ENCODE data around the gene FNDC10. TPM values are rescaled to one million over a fixed set of nuclear protein-coding genes. Genes with fewer than 3 reads are reported as not detected.
A peak's percentile ranks its signal among the peaks of the same experiment; 100 is the strongest.

FNDC10 gene
- total RNA-seq, 2 donors from 2014 or later: 0.54 to 2.7 TPM

- Histone ChIP-seq H3K27me3 (replicated peaks; ENCODE audit: insufficient read depth) (no peaks in the 10 kb centered on the region), H3K9me3 (no peaks in the 10 kb centered on the region), H3K4me3 (no peak overlapping the region), H3K36me3 (no peaks in the 10 kb centered on the region), H3K4me1 (ENCODE audit: control insufficient read depth in 1 of 2, low read depth in 2 of 2) (peaks cover 0 to 8% of the 10 kb centered on the region in 2 donors), H3K27ac (no peak overlapping the region)
- no peak for ATAC-seq (ENCODE audit: insufficient number of reproducible peaks, low FRiP score, low read depth)
- no peak for DNase-seq (ENCODE audit: low spot score)
- no peak for TF ChIP-seq CTCF (IDR thresholded peaks at IDR 0.05)
These were observed 3.1 kb upstream of the FNDC10 start for GRCh38 chr1:1602968-1603506.

- no peaks in the 10 kb centered on the region for H3K36me3 ChIP-seq
- H3K27me3 ChIP-seq (replicated peaks; ENCODE audit: insufficient read depth): no peaks in the 10 kb centered on the region
- no peak for ATAC-seq (ENCODE audit: insufficient number of reproducible peaks, low FRiP score, low read depth)
- DNase-seq (ENCODE audit: low spot score): no peak
- no peak overlapping the region for H3K4me3 ChIP-seq
- TF ChIP-seq CTCF (IDR thresholded peaks at IDR 0.05): no peak
- no peaks in the 10 kb centered on the region for H3K9me3 ChIP-seq
- no peak overlapping the region for H3K27ac ChIP-seq
- H3K4me1 ChIP-seq (ENCODE audit: control insufficient read depth in 1 of 2, low read depth in 2 of 2): peaks cover 0 to 14% of the 10 kb centered on the region in 2 donors
These were observed 2.5 kb upstream of the FNDC10 start for GRCh38 chr1:1602304-1602967.

GRCh38 chr1:1601564-1602303 is 1.8 kb upstream of the FNDC10 start:
- Histone ChIP-seq H3K4me3 (no peak overlapping the region), H3K36me3 (no peaks in the 10 kb centered on the region), H3K9me3 (no peaks in the 10 kb centered on the region), H3K27ac (no peak overlapping the region), H3K4me1 (ENCODE audit: control insufficient read depth in 1 of 2, low read depth in 2 of 2) (peaks cover 0 to 14% of the 10 kb centered on the region in 2 donors), H3K27me3 (replicated peaks; ENCODE audit: insufficient read depth) (no peaks in the 10 kb centered on the region)
- DNase-seq (ENCODE audit: low spot score) (no peak), ATAC-seq (ENCODE audit: insufficient number of reproducible peaks, low FRiP score, low read depth) (no peak)
- TF ChIP-seq CTCF (IDR thresholded peaks at IDR 0.05): no peak

- Histone ChIP-seq H3K27me3 (replicated peaks; ENCODE audit: insufficient read depth) (no peaks in the 10 kb centered on the region), H3K4me1 (ENCODE audit: control insufficient read depth in 1 of 2, low read depth in 2 of 2) (peaks cover 0 to 14% of the 10 kb centered on the region in 2 donors), H3K36me3 (no peaks in the 10 kb centered on the region), H3K27ac (no peak overlapping the region), H3K9me3 (no peaks in the 10 kb centered on the region), H3K4me3 (peak overlapping the region; percentile 60)
- ATAC-seq (ENCODE audit: insufficient number of reproducible peaks, low FRiP score, low read depth) (no peak), DNase-seq (ENCODE audit: low spot score) (no peak)
- TF ChIP-seq CTCF (IDR thresholded peaks at IDR 0.05): no peak
These were observed 1.1 kb upstream of the FNDC10 start for GRCh38 chr1:1600861-1601563.
